DOHH2 (cell line): ENCODE results near the gene LEFTY2.

Experiments used
- EZH2phosphoT487 ChIP-seq: fragments of 200-600 bp; sonication (generic); IDR thresholded peaks from 2 replicates; pipeline ENCODE4 v1.6.1; 2017; ENCODE audit warnings: borderline replicate concordance, mild to moderate bottlenecking, antibody characterized with exemption, low read length, moderate library complexity, mixed read lengths
- TF ChIP-seq, protein P1 (sequence below): fragments of 200-600 bp; sonication (generic); IDR thresholded peaks from one replicate; pipeline ENCODE4 v1.5.1; 2014; ENCODE audit warnings: antibody characterized with exemption, mild to moderate bottlenecking, low read depth, low read length; ENCODE audit not compliant: poor library complexity, severe bottlenecking

DNA sequence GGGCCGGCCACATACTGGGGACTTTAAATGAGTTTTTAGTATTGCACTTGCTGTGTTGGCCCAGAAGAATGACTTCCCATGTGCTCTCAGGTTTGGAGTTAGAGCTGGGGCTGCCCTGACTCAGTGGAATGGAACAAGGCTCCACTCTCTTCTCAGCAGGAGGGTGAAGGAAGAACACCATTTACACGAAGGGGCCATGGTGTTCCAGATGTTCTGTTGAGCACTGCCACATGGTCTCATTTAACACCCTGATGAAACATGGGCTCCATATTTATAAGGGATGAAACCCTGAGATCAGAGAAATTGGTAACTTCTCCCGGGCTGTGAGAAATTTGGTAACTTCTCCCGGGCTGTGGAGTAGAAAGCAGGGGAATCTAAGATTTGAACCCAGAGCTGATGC, 22.7 kb downstream of the LEFTY2 start:
- TF ChIP-seq, protein P1, sequence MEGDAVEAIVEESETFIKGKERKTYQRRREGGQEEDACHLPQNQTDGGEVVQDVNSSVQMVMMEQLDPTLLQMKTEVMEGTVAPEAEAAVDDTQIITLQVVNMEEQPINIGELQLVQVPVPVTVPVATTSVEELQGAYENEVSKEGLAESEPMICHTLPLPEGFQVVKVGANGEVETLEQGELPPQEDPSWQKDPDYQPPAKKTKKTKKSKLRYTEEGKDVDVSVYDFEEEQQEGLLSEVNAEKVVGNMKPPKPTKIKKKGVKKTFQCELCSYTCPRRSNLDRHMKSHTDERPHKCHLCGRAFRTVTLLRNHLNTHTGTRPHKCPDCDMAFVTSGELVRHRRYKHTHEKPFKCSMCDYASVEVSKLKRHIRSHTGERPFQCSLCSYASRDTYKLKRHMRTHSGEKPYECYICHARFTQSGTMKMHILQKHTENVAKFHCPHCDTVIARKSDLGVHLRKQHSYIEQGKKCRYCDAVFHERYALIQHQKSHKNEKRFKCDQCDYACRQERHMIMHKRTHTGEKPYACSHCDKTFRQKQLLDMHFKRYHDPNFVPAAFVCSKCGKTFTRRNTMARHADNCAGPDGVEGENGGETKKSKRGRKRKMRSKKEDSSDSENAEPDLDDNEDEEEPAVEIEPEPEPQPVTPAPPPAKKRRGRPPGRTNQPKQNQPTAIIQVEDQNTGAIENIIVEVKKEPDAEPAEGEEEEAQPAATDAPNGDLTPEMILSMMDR = no peak
- no peak for TF ChIP-seq EZH2phosphoT487
